Measurements from ENCODE around the gene ITPRIPL1.

GRCh38 chr2:96291751-96292150 lies 33.4 kb upstream of the ITPRIPL1 start:
- TF ChIP-seq, protein P1, sequence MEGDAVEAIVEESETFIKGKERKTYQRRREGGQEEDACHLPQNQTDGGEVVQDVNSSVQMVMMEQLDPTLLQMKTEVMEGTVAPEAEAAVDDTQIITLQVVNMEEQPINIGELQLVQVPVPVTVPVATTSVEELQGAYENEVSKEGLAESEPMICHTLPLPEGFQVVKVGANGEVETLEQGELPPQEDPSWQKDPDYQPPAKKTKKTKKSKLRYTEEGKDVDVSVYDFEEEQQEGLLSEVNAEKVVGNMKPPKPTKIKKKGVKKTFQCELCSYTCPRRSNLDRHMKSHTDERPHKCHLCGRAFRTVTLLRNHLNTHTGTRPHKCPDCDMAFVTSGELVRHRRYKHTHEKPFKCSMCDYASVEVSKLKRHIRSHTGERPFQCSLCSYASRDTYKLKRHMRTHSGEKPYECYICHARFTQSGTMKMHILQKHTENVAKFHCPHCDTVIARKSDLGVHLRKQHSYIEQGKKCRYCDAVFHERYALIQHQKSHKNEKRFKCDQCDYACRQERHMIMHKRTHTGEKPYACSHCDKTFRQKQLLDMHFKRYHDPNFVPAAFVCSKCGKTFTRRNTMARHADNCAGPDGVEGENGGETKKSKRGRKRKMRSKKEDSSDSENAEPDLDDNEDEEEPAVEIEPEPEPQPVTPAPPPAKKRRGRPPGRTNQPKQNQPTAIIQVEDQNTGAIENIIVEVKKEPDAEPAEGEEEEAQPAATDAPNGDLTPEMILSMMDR (IDR thresholded peaks at IDR 0.05; ENCODE audit: low read depth, low read length, poor library complexity, severe bottlenecking) = no peak
- no peak for TF ChIP-seq EZH2phosphoT487 (IDR thresholded peaks at IDR 0.05; ENCODE audit: borderline replicate concordance, low read length)

All from DOHH2 (cell line).